IPS-NIHi7 (cell line): ENCODE measurements around the gene P2RY2.
"Not testable (repeated sequence)": the region's sequence is repeated elsewhere in the genome, so short reads cannot be mapped to it uniquely, and the experiment has no call there.

ENCODE experiments used
- DNase-seq: peaks from one replicate; pipeline ENCODE4 v3.0.0; 2012; ENCODE audit warnings: mixed read lengths; ENCODE audit errors: extremely low spot score

Gene P2RY2

DNA sequence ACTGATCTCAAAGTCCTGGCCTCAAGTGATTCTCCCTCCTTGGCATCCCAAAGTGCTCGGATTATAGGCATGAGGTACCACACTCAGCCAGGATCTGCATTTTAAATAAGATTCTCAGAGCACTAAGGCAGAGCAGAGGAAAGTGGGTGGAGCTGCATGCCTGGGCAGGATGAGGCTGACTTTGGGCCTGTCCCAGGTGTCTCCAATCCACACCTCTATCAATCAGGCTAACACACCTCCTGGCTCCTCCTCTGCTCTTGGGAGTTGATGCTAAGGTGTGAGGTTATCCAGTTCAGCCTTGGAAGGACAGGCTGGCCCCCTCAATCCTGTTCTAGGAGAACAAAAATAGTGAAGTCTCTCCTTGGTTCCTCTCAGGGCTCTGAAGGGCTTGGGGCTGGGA is 30.2 kb upstream of the P2RY2 start:
- DNase-seq: peak; percentile 75

DNA sequence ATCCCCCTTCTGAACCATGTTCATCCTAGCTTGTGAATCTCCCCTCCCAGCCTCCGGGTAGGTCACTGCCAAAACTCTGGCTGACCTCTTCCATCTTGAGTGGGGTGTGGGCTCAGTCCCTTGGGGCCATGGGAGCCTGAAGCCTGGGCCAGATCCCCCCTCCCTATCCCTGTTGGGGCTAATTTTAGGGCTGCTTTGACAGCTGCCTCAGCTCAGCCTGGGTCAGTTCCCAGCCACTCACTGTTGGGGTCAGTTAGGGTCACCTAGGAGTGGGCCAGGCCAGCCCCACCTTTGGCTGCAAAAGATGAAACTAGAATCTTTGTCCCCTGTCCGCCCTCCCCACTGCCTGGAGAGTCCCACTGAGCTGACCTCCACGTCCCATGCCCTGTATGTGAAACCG is 29.8 kb upstream of the P2RY2 start:
- DNase-seq: no peak

DNA sequence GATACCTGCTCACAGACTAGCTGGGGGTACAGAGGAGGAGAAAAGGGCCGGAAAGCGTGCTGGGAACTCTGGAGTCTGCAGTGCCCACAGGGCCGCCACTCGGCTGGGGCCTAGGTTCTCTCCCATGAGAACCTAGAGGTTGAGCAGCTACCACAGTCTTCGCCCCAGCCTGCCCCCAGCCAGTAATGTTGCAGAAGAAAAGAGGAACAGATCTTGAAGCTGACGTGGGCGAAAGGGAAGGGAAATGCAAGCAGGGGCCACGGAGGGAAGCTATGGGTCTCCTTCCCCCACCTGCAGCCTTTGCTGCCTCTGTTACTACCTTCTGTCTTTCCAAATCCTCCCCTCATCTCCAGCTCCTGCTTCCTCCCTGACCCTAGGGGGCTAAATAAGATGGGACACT is 28.8 kb upstream of the P2RY2 start:
- no peak for DNase-seq

DNA sequence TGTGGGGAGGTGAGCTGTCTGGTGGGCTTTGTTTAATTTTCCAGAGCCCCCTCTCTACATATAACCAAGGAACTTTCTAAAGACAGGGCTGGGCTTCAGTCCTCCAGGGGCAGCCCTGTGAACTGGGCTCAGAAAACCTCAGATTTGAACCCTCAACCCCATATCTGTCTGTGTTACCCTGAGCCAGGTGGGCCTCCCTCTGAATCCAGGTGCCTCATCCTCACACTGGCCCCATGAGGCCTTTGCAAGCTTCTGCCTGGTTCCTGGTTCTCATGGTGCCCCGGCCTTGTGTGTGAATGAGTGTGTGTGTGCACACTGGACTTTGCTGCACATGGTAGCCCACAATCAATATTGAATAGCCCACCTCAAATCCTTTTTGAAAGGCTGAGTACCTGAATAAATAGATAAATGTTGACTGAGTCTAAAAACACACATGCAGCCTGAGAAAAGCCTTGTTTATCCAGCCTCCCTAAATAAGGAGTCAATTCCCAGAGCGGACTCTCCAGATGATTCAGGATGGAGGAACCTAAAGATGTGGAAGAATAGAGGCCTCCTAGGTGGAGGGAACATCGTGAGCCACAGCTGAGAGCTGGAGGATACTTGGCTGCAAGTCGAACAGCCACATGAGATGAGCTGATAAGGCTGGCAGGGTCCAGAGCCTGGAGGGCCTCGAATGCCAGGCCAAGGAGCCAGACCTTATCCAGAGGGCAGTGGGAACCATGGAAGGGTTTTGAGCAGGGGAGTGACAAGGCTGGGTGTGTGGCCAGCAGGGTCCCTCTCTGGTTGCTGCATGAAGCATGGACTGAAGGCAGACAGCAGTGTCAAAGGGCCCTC is 28.1 kb upstream of the P2RY2 start:
- DNase-seq: no peak

DNA sequence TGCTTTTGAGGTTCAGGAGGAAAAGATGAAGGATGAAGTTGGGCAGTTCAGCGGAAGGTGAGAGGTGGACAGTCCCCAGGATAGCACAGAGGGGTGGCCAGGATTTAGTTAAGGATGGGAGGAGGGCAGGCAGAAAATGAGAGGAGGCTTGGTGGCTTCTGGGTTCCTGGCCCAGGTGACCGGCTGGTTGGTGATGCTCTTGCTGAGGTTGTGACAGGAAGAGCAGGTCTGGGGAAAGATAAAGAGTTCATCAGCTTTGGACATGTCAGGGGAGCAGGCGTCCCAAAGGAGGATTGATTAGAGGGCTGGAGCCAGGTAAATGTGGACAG is 27.6 kb upstream of the P2RY2 start:
- no peak for DNase-seq

DNA sequence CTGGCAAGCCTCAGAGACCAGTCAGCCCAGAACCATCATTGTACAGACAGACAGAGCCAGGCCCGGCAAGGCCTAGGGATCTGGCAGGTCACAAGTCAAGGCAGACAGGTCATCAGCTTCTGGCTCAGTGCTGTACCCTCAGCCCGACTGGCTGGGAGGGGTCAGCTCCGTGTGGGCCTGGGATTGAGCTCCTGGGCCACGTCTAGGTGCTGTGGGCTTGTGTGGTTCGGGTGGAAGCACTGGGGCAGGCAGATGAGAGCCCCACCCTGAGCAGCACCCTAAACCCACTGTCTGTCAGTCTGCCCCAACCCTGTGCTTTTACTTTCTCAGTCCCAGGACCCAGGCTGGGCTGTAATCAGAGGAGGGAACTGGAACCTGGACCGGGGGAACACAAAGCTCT is 26.9 kb upstream of the P2RY2 start:
- DNase-seq: no peak

DNA sequence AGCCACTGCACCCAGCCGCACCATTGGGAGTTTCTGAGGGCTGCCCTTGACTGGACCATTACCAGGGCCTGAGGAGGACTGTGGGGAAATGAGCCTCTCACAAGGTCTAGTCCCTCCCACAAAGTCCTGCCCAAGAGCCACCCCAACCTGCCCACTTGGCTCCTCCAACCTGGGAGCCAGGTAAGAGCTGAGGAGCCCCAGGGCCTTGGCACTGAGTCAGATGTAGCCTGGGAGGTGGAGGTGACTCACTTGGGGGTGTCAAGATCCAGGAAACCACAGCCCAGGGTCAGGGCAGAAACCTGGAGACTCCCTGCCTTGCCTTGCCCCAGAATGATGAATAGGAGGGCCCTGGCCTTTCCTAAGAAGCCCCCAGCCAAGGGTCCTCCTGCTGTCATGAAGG is 25.8 kb upstream of the P2RY2 start:
- DNase-seq: no peak

DNA sequence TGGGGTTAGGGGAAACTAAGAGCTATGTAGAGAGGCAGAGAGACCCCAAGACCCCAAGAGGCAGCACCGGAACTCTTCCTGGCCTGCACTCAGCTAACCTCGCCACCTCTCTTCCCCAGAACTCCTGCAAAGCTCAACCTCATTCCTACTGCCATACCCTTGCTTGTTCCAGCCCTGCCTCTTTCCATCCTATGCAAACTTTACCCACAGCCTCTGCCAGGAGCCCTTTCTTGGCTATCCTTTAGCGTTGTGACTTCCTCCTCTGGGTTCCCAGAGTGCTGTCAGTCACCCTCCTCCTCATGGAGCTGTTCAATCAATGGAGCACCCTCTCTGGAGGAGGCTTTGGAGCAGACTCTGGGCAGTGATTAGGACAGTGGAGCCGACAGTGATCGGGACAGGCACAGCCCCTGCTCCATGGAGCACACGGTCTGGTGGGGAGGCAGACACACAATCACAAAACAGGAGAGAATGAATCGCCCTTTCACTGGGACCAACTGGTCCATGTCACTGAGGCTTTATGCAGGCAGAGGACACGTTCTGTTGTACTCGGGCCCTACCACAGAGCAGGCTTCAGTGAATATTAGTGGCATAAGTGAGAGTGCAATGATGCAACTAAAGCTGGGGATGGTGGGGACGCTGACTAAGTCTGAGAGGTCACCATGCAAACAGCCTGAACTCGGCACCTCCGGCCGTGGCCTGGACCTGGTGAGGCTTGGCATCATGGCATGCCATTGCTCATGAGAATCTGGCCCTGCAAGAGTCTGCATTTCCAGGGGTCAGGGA is 24.6 kb upstream of the P2RY2 start:
- DNase-seq: no peak

DNA sequence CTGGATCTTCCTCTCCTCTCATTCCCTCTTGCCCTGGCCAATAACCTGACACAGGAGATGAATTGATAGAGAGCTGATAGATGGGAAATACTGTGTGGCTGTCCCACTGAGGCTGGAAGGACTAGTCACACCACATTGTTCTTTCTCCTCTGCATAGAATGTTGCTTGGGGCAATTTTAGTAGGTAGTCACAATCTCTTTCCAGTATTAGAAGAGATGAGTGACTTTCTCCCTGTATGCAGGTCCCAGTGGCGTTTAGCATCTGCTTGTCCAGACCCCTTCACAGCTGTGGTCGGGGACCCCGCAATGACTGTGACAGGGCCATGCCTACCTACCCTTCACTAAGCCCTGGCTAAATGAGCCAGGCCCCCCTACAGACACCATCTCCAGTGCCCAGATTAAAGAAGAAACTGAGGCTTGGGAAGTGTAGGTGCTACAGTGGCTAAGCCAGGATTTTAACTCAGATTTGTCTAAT is 24.0 kb upstream of the P2RY2 start:
- DNase-seq: no peak

DNA sequence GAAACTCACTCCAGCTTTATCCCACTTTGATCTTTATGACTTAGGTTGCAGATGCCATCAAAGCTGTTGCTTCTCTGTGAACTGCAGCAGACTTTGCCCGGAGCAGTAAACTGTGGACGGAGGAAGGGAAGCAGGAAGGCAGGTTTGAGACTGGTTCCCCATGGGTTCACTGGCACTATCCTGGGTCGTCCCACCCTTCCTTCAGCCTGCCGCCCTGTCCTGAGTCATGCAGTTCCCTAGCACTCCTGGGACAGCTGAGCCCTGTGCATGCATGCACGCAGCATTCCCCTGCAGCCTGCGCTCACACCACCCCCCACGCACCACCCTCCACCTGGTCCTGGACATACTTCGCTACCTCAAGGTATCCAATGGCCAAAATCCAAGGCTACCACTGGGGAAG is 23.5 kb upstream of the P2RY2 start:
- DNase-seq: no peak

DNA sequence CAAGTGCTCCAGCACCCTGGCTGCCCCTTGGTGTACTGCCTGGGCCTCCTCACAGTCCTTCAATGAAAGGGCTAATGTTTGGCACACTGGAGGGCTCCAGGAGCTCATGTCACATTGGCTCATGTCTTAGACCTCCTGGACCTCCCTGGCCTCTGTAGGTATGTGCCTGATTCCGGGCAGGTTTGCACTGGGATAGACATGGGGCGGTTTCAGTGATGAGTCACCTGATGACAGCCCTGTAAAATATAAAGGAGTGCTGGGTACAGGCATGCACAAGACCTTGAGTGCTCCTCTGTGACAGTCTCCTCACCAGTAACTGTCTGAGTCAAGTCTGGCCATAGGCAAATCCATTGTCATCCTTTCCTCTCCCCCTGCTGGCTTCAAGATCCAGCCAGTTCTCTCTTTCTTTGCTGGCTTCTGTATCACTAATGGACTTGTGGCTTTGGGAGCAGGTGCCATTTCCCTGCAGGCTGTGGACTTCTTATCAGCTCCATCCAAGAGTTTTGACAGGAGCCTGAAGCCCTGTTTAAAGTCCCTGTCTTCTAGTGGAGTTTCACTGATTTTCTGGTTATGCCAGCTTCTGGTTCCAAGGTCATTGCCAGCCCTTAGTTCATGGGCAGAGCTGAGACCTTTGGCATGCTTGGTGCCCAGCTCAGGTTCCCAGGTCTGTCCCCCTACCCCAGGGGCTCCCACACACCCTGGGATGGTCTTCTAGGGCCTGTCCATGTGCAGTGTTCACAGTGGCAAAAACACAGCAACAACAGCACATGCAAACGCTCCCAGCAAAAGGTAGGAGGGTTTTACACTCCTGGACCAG is 22.7 kb upstream of the P2RY2 start:
- DNase-seq: no peak

DNA sequence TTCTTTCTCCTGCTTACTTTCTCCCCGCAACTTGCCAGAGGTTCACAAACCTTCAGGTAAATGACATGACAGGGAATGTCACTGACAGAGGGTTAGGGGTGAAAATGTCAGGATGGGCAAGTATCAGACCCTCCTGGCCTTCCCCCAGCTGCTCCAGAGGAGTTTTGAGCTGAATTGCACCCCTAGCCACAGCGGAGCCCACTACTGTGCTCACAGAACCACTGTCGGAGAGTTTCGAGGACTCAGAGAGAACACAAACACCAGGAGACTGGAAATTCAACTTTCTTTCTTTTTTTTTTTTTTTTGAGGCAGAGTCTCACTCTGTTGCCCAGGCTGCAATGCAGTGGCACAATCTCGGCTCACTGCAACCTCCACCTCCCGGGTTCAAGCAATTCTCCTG is 21.5 kb upstream of the P2RY2 start:
- DNase-seq: no peak

DNA sequence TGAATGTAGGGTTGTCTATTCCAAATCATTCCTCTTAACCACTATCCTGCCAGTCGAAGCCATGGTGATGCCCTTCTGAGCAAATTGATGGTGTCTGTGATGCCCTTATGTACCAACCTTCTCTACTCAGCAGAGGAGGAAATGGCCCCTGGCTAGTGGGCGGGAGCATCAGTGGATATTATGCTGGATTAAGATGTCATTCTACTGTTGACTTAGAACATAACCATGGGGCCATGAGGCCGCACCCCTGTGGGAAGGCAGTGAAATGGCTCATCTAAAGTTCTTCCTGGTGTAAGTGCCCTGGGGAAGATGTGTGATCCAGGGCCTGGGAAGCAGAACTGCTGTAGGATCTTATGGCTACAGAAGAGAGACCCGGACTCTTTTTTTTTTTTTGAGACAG is 20.7 kb upstream of the P2RY2 start:
- no peak for DNase-seq

DNA sequence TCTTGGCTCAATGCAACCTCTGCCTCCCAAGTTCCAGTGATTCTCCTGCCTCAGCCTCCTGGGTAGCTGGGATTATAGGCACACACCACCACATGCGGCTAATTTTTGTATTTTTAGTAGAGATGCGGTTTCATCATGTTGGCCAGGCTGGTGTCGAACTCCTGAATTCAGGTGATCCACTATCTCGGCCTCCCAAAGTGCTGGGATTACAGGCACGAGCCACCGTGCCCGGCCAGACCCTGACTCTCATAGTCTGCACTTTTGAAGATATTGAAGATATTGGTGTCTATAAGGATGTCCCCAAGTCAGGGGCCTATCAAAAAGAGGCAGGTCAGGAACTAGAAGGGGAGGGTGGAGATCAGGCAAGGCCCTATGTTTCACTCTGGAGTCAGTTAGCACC is 20.3 kb upstream of the P2RY2 start:
- not testable (repeated sequence) for DNase-seq

DNA sequence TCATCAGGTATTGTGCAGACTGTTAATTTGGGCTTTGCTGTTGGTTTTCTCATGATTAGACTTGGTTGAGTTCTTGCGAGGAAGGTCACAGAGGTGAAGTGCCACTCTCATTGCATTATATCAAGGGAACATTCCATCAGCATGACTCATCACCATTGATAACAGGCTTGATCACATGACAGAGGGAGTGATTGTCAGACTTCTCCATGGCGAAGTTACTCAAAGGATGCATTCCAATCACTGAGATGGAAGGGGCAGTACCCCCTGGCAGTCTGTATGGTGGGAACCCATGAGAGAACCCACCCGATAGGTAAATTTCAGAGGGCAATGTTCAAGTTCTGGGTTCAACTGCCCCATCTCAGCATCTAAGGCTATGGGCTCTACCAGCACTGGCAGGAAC is 19.4 kb upstream of the P2RY2 start:
- DNase-seq: peak; percentile 47

DNA sequence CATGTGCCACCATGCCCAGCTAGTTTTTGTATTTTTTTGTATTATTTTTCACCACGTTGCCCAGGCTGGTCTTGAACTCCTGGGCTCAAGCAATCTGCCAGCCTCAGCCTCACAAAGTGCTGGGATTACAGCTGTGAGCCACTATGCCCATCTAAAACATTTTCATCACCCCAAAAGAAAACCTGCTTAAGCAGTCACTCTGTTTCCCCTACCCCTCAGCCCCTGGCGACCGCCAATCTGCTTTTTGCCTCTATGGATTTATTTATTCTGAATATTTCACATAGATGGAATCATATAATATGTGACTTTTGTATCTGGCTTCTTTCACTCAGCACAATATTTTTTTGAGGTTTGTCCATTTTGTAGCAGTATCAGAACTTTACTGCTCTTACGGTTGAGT is 18.6 kb upstream of the P2RY2 start:
- DNase-seq: no peak

DNA sequence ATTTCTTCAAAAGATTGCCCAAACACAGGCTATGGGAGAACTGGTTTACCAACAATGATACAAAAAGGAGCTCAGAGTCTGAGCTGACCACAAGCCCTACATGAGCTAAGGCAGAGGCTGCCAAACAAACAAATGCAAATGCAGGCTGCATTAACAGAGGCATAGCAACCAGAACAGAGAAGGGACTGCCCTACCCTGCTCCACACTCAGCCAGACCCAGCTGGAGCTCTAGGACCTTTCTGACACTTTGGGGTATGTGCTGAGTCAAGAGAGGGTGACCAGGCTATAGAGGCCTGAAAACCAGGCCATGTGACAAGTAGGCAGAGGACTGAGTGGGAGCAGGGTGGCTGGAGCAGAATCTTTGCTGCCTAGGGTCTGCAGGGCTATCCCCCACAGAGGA is 17.8 kb upstream of the P2RY2 start:
- DNase-seq: peak; percentile 73

DNA sequence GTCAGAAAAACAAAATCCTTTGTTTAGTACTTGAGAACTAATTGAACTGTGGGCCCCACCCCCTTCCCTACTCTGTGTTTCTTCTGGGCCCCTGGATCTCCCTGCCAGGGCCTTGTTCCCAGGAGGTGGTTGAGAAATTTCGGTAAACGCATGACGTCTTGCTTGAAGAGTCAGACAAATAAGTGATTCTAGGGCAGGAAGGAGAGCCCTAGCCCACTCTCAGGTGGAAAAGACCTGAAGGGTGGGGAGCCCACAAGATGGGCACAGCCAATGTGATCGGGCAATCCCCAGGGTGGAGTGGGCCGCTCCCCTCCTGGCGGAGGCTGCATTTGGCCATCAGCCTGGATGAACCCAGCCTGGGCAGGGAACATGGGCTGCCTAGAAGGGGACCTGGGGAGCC is 16.8 kb upstream of the P2RY2 start:
- no peak for DNase-seq

DNA sequence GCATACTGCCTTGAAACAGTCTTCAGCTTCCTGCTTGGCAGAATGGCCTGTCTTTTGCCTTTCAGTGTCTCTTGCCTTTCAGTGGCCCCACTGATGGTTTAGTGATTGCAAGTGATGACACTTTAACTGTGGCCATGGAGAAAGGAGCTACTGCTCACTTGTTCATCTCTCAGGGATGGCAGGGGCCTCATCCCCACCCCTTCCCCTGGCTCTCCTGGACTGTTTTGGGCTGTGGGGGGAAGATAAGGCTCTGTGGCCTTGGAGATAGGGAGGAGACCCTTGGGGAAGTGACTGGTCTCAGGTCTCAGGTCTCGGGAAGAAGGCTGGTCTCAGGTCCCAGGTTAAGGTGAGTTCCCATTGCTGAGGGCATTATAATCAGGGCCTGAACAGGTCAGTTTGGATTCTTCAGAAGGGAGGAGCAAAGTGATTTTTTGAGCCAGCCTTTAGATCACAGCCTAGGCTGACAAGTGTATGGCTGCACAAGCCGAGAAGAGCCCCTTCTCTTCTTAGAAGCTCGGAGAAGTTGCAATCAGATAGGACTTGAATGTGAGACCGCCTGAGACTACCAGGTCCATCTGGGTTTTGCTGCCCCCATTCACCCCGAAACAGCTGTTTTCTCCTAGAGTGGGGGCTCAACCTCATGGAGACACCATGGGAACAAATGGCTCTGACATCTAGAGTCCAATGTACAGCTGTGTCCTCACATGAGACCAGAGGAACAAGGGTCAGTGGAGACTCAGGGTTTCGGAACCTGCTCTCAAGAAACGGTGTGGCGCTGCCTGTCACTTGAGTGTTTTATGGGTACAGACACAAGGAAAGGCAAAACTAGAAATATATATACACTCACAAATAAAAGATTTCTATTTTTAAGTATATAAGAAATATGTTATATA is 15.9 kb upstream of the P2RY2 start:
- DNase-seq: no peak

DNA sequence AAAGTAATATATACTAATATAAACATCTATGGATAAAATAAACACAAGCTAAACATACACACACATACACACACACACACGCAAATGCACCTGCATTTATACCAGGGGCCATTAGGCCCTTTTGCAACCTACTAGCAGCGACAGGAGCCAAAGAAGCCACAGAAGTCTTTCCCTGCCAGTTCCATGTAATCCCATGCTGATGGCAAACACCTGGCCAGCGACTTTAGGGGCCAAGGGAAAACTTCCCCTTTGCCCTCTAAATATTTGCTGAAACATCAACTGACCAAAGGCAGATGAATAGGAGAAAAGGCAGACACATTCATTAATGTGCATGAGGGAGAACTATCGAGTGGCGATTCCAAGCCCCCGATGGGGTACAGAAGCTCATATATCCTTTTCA is 14.8 kb upstream of the P2RY2 start:
- DNase-seq: no peak

DNA sequence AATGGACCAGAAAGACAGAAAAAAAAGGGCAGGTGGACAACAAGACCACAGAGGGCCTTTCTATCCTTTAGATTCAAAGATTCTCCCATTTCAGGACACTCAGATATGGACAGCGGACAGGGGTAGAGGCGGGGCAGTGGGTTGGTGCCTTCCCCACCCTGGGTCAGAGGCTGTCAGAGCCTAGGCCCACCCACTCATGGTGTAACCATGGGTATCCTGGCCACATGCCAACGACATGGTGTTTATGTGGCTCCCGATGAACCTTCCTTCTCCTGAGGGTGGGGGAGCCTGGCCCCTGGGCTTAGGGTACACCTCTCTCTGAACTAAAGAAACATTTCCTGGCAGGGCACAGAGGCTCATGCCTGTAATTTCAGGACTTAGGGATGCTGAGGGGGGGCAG is 14.3 kb upstream of the P2RY2 start:
- DNase-seq: no peak
